Omental fat pad (tissue), 4 donors: ENCODE data around the gene ZPR1. TPM values are rescaled to one million over a fixed set of nuclear protein-coding genes. Genes with fewer than 3 reads are reported as not detected.

Experiments
- ATAC-seq: fragments of 150-250 bp; one replicate; pipeline ENCODE4 v1.9.1; 2016; ENCODE audit warnings: mild to moderate bottlenecking, moderate library complexity; ENCODE audit not compliant: low FRiP score
- DNase-seq: peaks from one replicate; pipeline ENCODE4 v3.0.0-alpha.2; 2019; ENCODE audit warnings: low spot score
- total RNA-seq, 4 donors: library from RNA; depleted of rRNA; stranded (reverse); fragments of >200 nt; gene quantifications; one replicate each; pipeline ENCODE4 v1.1.0, GENCODE V29; 2016
- TF ChIP-seq, protein P1 (sequence below), 3 donors: fragments of 450-650 bp; IDR thresholded peaks; one replicate each; pipeline ENCODE4 v1.5.1; 2016 to 2017; ENCODE audit warnings: antibody characterized with exemption in 3 of 3, mild to moderate bottlenecking in 3 of 3, moderate library complexity in 2 of 3

ZPR1 gene
- total RNA-seq, 4 donors from 2014 or later = 23.5 to 83.9 (median 54.6) TPM

DNA sequence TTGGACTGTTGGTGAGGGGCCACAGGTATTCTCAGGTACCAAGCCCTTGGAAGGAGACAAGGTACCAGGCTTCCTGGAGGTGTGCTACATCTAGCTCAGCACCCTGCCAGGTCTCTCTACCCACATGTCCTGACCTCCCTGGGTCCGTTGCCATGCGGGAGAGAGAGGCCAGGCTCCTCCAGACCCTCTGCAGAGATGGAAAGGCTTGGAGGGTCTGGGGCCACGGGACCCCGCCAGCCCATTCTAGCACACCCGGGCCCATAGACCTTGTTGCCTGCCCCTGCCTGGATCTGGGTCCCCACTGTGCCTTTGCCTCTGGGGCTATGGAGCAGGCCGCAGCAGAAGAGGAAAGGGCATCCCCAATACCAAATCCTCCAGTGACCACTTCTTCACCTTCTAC, 39.6 kb upstream of the ZPR1 start:
- DNase-seq (no peak), ATAC-seq (no peak)
- TF ChIP-seq, protein P1, sequence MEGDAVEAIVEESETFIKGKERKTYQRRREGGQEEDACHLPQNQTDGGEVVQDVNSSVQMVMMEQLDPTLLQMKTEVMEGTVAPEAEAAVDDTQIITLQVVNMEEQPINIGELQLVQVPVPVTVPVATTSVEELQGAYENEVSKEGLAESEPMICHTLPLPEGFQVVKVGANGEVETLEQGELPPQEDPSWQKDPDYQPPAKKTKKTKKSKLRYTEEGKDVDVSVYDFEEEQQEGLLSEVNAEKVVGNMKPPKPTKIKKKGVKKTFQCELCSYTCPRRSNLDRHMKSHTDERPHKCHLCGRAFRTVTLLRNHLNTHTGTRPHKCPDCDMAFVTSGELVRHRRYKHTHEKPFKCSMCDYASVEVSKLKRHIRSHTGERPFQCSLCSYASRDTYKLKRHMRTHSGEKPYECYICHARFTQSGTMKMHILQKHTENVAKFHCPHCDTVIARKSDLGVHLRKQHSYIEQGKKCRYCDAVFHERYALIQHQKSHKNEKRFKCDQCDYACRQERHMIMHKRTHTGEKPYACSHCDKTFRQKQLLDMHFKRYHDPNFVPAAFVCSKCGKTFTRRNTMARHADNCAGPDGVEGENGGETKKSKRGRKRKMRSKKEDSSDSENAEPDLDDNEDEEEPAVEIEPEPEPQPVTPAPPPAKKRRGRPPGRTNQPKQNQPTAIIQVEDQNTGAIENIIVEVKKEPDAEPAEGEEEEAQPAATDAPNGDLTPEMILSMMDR (IDR thresholded peaks at IDR 0.05) = no peak

DNA sequence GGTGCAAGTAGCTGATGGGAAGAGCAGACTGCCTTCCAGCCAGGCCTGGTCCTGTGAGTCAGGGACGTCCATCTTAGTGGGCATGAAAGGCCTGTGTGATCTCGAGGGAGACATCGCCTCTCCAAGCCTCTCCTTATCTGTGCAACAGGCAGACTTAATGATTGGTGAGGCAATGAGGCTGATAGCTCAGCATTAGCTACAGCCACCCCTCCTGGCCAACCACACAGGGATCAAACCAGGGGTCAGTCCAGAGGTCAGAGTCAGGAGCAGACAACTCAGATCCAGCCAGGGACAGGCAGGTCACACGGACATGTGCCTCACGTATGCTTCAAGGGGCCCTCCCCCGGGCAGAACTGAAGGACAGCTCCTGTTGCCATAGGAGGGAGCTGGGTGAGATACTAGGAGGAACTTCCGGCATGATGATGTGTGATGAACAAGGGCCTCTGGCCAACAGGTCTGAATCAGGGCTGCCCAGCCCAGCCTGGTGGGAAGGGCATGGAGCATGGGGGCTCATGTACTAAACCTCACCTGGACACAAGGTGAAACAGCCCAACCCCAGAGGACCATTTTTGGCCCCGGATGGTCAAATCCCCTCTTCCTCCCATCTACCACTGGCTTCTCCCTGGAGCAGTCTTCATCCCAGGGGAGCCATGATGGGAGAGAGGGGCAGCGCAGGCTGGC, 39.1 kb upstream of the ZPR1 start:
- DNase-seq (no peak), ATAC-seq (no peak)
- TF ChIP-seq, protein P1 (IDR thresholded peaks at IDR 0.05) = no peak

DNA sequence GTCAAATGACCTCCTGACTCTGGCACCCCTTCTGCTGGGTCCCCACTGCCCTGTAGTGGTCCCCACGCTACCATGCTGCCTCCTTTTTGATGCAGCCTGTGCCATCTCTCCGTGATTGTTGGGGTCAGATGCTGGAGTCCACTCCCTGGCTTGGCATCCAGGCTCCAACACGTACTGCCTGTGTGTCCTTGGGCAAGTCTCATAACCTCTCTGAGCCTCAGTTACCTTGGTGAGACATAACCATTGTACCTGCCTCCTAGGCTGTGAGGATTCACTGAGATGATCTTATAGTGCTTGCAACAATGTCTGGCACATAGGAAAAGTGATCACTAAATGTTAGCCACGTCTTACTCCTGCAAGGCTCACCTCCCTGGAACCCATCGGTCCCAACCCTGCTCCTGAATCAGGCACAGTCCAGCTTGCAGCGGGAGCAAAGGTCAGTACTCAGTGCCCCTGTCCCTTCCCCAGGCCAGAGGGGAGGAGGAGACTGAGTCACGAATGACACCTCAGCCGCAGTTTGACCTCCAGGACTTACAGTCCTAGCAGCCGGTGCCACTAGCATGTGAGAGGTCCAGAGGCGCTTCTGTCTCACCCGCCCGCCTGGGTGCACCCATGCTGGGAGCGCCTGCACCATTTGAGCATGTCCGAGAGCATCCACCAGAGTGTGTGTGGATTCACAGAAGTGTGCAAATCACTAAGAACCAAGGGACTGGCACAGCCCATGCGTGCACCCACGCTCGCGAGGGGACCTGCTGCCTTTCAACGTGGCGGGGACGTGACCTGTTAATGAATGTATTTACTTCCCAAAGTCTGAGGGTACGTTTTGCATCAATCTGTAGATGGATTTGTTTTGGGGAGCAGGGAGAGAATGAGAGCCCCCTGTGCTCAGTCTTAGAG, 38.3 kb upstream of the ZPR1 start:
- ATAC-seq = no peak
- no peak for DNase-seq
- TF ChIP-seq, protein P1 (IDR thresholded peaks at IDR 0.05) = no peak

DNA sequence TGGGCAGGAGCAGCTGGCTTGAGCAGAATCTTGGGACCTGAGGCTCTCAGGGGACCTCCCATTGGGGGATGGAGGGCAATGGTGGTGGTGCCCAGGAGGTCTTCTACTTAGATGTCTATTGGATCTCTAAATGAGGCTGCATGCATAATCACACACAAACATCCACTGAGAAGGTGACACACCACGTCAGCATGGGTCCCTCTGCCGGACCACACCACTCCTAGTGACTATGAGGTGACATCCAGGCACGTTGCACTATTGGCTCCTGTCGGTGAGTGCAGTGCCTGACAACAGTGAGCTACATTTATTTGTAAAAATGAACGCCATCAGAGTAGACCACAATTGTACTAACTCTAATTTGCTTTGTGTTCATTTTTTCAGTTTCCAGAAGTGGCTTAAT, 37.6 kb upstream of the ZPR1 start:
- ATAC-seq = no peak

DNA sequence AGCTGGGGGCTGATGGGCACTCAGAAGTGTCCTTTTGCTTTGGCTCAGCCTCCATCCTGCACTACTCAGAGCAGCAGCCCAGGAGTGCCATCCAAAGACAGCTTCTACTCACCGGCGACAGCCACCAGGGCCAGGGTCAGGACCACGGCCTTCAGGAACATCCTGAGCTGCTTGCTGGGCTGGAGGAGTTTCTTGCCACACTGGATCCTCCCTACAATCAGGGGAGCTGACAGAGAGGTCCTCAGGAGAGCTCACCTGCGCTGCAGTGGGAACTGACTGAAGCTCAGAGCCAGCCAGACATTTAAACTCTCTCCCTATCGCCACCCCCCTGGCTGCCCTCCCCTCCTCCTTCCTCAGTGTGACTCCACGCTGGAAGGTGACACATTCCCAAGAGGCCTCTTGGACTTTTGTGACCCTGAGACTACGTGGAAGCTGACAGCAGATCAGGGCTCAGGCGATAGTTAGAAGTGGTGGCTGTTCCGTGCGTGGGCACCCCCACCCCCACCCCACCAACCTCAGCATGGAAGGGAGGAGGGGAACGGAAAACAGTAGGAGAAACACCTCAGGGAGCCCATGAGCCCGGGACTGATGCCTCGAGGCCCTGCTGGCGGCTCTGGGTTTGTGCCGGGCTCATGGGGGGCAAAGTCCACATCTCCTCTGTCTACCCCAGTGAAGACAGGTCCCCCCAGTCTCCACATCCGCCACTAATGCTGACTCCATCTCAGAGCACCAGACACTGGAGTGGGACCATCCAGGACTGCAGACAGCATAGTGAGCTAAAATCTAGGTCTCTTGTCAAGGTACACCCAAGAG, 35.4 kb upstream of the ZPR1 start, which contains the start of gene APOA4:
Gene APOA4 (minus strand): TSS at position 274 of the 813 bp plus-strand sequence. CDS start 113 bp downstream, at position 161.
- DNase-seq = no peak
- no peak for ATAC-seq

More for the DNA sequence above, 37.6 kb upstream of the ZPR1 start:
- no peak for DNase-seq
- TF ChIP-seq, protein P1 (IDR thresholded peaks at IDR 0.05) = no peak

DNA sequence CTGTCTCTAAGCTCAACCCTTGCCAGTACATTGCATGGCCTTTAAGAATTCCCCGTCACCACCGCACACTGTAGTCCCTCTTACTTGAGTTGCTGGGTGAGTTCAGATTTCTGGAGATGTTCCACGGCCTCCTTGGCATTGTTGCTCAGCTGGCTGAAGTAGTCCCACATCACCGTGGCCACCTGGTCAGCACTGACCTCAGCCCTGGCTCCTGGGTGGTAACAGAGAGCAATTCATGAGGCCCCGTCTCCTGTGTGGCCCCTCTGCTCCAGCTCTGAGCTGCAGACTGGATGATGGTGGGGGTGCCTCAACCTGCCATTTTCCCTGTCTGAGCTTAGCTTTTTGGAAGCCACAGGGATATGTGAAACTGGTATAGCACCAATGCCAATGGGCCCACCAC, 34.8 kb upstream of the ZPR1 start:
- TF ChIP-seq, protein P1 (IDR thresholded peaks at IDR 0.05) = no peak
- no peak for ATAC-seq
- no peak for DNase-seq

More for the DNA sequence above, 35.4 kb upstream of the ZPR1 start, which contains the start of gene APOA4:
- TF ChIP-seq, protein P1 (IDR thresholded peaks at IDR 0.05) = no peak
